Urinary bladder (tissue), 4 donors: ENCODE measurements around the gene CSMD2. TPM values are rescaled to one million over a fixed set of nuclear protein-coding genes. Genes with fewer than 3 reads are reported as not detected.

Source experiments
- DNase-seq: peaks from one replicate; pipeline ENCODE4 v3.0.0-alpha.2; 2015; ENCODE audit errors: extremely low spot score
- H3K27ac ChIP-seq: one replicate; pipeline ENCODE4 v1.5.1; 2013; ENCODE audit warnings: low read depth, mild to moderate bottlenecking, moderate library complexity
- H3K36me3 ChIP-seq: one replicate; pipeline ENCODE4 v1.6.1; 2013; ENCODE audit warnings: mild to moderate bottlenecking, moderate library complexity; ENCODE audit not compliant: insufficient read depth
- H3K4me1 ChIP-seq: one replicate; pipeline ENCODE4 v1.6.1; 2013; ENCODE audit warnings: mild to moderate bottlenecking, moderate library complexity; ENCODE audit not compliant: insufficient read depth
- H3K4me3 ChIP-seq: one replicate; pipeline ENCODE4 v1.5.1; 2013; ENCODE audit warnings: low read depth, low read length
- whole genome bisulfite sequencing: extraction: QIAGEN DNeasy Blood & Tissue Kit; methylation state at CpG from one replicate; pipeline ENCODE4 v1.1.7; 2013; 5-methylcytosine and 5-hydroxymethylcytosine counted together
- polyA plus RNA-seq: library from polyadenylated mRNA; stranded (reverse); fragments of 200-250 nt; gene quantifications from one replicate; pipeline ENCODE4 v1.2.3, GENCODE V29; 2013
- total RNA-seq: library from RNA; depleted of rRNA; stranded (reverse); fragments of >200 nt; gene quantifications from one replicate; pipeline ENCODE4 v1.2.3, GENCODE V29; 2014
- donor health status: healthy with polysubstance abuse.
- donor health status: healthy.

Gene CSMD2
- total and polyA plus RNA-seq, 2 donors = 0.32 to 0.42 TPM

- Histone ChIP-seq H3K27ac (no peak overlapping the region), H3K4me1 (no peaks in the 10 kb centered on the region), H3K36me3 (no peaks in the 10 kb centered on the region), H3K4me3 (no peak overlapping the region)
- 89% methylated on average over 7 of the region's 7 CpGs for WGBS
- no peak for DNase-seq
These were observed 472.5 kb downstream of the CSMD2 start for GRCh38 chr1:33692206-33693188.

DNA sequence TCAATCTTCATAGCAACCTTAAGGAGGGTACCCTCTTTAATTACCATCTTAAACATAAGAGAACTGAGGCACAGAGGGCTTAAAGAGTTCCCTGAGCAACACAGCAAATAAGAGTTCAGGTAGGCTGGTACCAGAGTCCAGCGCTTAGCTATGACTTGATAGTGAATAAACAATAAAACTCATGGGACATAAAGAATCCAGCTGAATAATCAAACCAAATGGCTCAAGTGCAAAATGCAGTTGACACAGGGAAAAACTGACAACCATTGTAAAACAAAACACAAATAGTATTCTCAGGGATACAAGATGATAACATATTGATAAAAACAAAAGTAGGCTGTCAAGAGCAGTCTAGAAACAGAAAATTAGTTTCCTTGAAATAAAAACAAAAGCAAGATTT lies 478.0 kb downstream of the CSMD2 start:
- WGBS = 81% methylated on average over 1 of the region's 1 CpG
- H3K4me1 ChIP-seq = no peaks in the 10 kb centered on the region

DNA sequence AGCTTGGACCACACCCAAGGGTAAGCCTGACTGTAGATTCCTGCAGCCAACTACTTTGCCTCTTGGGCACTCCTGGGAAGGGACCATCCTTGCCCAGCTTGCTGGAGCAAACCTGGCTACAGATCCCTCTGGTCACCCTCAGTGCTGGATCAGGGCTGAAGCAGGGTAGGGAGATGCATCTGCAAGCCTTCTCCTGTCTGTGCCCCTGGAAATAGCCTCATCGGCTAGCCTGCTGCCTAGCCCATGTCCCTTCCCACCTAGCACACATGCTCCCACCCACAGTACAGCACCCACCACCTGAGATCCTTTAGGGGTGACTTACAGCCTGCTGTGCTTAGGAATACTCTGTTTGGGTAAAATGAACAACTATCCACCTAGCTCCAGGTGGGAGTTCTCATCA lies 478.5 kb downstream of the CSMD2 start:
- Histone ChIP-seq H3K4me3 (no peak overlapping the region), H3K4me1 (no peaks in the 10 kb centered on the region), H3K36me3 (no peaks in the 10 kb centered on the region), H3K27ac (no peak overlapping the region)
- DNase-seq = no peak
- WGBS = 89% methylated on average over 1 of the region's 1 CpG

More for the DNA sequence above, 478.0 kb downstream of the CSMD2 start:
- no peaks in the 10 kb centered on the region for H3K36me3 ChIP-seq
- no peak overlapping the region for H3K27ac ChIP-seq
- DNase-seq = no peak
- no peak overlapping the region for H3K4me3 ChIP-seq

DNA sequence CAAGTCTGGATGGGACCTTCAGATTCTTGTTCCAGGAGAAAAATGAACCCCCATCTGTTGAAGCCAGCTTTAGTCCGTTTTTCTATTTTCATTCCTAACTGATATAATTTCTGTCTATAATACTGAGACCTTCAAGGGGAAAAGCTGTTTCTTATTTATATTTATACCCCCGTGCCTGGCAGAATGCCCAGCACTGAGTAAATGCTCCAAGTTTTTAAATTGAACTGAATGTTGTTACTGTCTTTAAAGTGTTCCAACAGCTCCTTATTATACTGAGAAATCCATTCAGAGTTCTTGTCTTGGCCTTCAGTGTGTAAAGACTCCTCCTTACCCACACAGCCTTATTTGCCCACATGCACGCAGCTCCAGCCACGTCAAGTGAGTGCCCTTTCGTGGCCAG lies 479.8 kb downstream of the CSMD2 start:
- DNase-seq = no peak
- H3K36me3 ChIP-seq = no peaks in the 10 kb centered on the region
- no peaks in the 10 kb centered on the region for H3K4me1 ChIP-seq
- no peak overlapping the region for H3K4me3 ChIP-seq
- no peak overlapping the region for H3K27ac ChIP-seq
- WGBS = 29% methylated on average over 5 of the region's 5 CpGs

GRCh38 chr1:33684396-33685179 lies 480.4 kb downstream of the CSMD2 start:
- DNase-seq = no peak
- 73% methylated on average over 9 of the region's 9 CpGs for WGBS
- Histone ChIP-seq H3K36me3 (no peaks in the 10 kb centered on the region), H3K4me1 (no peaks in the 10 kb centered on the region), H3K4me3 (no peak overlapping the region), H3K27ac (no peak overlapping the region)

GRCh38 chr1:33683913-33684312 lies 481.1 kb downstream of the CSMD2 start:
- Histone ChIP-seq H3K4me3 (no peak overlapping the region), H3K36me3 (no peaks in the 10 kb centered on the region), H3K27ac (no peak overlapping the region), H3K4me1 (no peaks in the 10 kb centered on the region)
- no peak for DNase-seq
- 43% methylated on average over 2 of the region's 2 CpGs for WGBS

DNA sequence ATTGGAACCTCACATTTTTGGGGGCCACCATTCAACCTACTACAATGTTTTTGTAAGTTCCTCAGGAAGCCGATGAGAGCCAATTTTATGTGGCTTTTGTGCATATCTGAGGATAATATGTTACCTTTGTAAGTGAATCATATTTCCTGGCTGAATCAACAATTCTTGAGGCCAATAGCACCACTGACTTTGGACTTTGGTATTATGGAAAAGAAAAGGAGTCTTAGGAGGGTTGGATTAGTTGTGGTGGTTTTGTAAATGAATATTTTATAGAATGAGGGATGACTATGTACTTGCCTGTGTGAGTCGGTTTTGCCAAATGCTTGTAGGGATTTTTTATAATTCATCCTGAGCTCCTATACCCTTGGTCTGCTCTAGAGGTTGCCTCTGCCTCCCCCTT lies 482.7 kb downstream of the CSMD2 start:
- no peak for DNase-seq
- Histone ChIP-seq H3K4me3 (no peak overlapping the region), H3K36me3 (no peaks in the 10 kb centered on the region), H3K4me1 (no peaks in the 10 kb centered on the region), H3K27ac (no peak overlapping the region)
- 88% methylated on average over 2 of the region's 2 CpGs for WGBS

DNA sequence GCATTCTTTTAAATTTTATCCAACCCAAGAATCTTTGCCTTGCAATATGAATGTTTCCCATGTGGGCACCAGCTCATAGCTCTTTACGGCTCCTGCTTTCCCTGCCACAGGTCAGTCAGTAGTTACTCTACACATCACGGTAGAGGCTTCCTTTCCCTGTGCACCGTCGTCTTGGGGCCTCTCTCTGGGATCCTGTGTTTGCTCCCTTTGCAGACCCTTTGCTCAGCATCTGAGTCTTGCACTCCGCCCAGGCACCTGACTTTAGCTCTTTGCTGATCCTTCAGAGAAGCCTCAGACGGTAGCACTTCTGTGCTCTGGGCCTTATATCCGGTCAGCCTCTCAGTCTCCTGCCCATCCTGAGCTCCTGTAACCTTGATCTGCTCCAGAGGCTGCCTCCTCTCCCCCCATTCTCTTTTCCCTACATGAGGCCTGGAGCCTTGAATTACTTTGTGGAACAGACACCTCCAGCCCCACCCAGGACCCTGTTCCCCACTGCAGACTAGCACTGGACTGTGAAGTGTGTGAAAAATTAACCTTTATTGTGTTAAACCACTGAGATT lies 484.7 kb downstream of the CSMD2 start:
- Histone ChIP-seq H3K4me1 (no peaks in the 10 kb centered on the region), H3K36me3 (no peaks in the 10 kb centered on the region), H3K4me3 (no peak overlapping the region), H3K27ac (no peak overlapping the region)
- WGBS = 84% methylated on average over 7 of the region's 7 CpGs
- no peak for DNase-seq

DNA sequence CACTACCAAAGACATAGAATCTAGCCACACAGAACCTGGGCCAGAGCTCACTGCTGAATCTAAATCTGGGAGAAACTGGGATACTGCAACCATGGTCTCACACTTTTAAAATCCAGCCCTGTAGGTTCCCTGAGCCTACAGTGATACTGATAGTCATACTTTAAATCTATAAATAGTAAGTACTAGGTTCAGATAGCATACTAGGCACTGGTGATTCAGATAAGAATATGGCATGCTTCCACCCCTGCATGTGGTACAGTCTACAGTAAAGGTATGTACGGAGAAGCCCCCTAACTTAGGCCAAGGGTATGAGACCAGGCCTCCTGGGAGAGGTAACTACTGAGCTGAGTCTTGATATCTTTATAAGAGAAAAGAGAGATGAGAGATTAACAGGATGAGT lies 494.5 kb downstream of the CSMD2 start:
- Histone ChIP-seq H3K36me3 (no peaks in the 10 kb centered on the region), H3K4me1 (no peaks in the 10 kb centered on the region), H3K27ac (no peak overlapping the region), H3K4me3 (no peak overlapping the region)
- 67% methylated on average over 1 of the region's 1 CpG for WGBS
- no peak for DNase-seq

GRCh38 chr1:33668695-33669094 lies 496.3 kb downstream of the CSMD2 start:
- H3K36me3 ChIP-seq = no peaks in the 10 kb centered on the region
- H3K27ac ChIP-seq = no peak overlapping the region
- 62% methylated on average over 3 of the region's 3 CpGs for WGBS
- H3K4me3 ChIP-seq = no peak overlapping the region
- no peaks in the 10 kb centered on the region for H3K4me1 ChIP-seq
- no peak for DNase-seq

GRCh38 chr1:33667386-33668282 lies 497.4 kb downstream of the CSMD2 start:
- DNase-seq = no peak
- 67% methylated on average over 14 of the region's 14 CpGs for WGBS

GRCh38 chr1:33666616-33667015 lies 498.4 kb downstream of the CSMD2 start:
- Histone ChIP-seq H3K4me3 (no peak overlapping the region), H3K4me1 (no peaks in the 10 kb centered on the region), H3K27ac (no peak overlapping the region), H3K36me3 (no peaks in the 10 kb centered on the region)
- DNase-seq = no peak
- WGBS = 73% methylated on average over 5 of the region's 5 CpGs

More at GRCh38 chr1:33667386-33668282, 497.4 kb downstream of the CSMD2 start:
- Histone ChIP-seq H3K4me3 (no peak overlapping the region), H3K27ac (no peak overlapping the region), H3K4me1 (no peaks in the 10 kb centered on the region), H3K36me3 (no peaks in the 10 kb centered on the region)
